K562 (cell line): Measurements from ENCODE around the gene SOS1. TPM values are rescaled to one million over a fixed set of nuclear protein-coding genes. Genes with fewer than 3 reads are reported as not detected.

Experiments used
- ARID1B ChIP-seq: fragments of 450-650 bp; IDR thresholded peaks from 2 replicates; pipeline ENCODE4 v1.6.1; 2016; ENCODE audit warnings: antibody characterized with exemption, mild to moderate bottlenecking, inconsistent platforms
- ATF7 ChIP-seq: fragments of 450-650 bp; IDR thresholded peaks from 2 replicates; pipeline ENCODE4 v1.7.1; 2014; ENCODE audit warnings: mild to moderate bottlenecking, moderate library complexity
- BRD4 ChIP-seq: fragments of 200-600 bp; sonication (generic); IDR thresholded peaks from 2 replicates; pipeline ENCODE4 v1.6.1; 2017; ENCODE audit warnings: inconsistent platforms
- BRD9 ChIP-seq: fragments of 450-650 bp; IDR thresholded peaks from 2 replicates; pipeline ENCODE4 v1.6.1; 2018; ENCODE audit warnings: low read depth; ENCODE audit not compliant: partially characterized antibody
- DACH1 ChIP-seq: fragments of 450-650 bp; IDR thresholded peaks from 2 replicates; pipeline ENCODE4 v1.6.1; 2018; ENCODE audit not compliant: partially characterized antibody
- DPF2 ChIP-seq: fragments of 450-650 bp; IDR thresholded peaks from 2 replicates; pipeline ENCODE4 v1.6.1; 2016
- FIP1L1 ChIP-seq: fragments of 200-400 bp; formaldehyde crosslinking; IDR thresholded peaks from 2 replicates; pipeline ENCODE4 v1.6.1; 2018; ENCODE audit warnings: mild to moderate bottlenecking, low read depth, low read length; ENCODE audit not compliant: poor library complexity, severe bottlenecking
- JUN ChIP-seq, 2 experiments: sonication (generic) in 1 of 2; formaldehyde crosslinking in 1 of 2; IDR thresholded peaks; 2 replicates each; pipeline versions ENCODE4 v1.6.1 to v1.8.0; 2012 to 2022; ENCODE audit warnings: borderline replicate concordance in 2 of 2, mild to moderate bottlenecking in 2 of 2, improper control_type of control experiment in 1 of 2, low read depth in 1 of 2, low read length in 1 of 2, missing genetic modification reagents in 1 of 2
- NFRKB ChIP-seq: fragments of 450-650 bp; IDR thresholded peaks from 2 replicates; pipeline ENCODE4 v1.6.1; 2016; ENCODE audit warnings: low read depth
- POLR3A ChIP-seq: IDR thresholded peaks from 2 replicates; pipeline ENCODE4 v1.6.1; 2011; ENCODE audit warnings: borderline replicate concordance, mild to moderate bottlenecking, moderate library complexity; ENCODE audit not compliant: insufficient read length, insufficient read depth; ENCODE audit errors: extremely low read depth
- RBM34 ChIP-seq: fragments of 200-400 bp; formaldehyde crosslinking; IDR thresholded peaks from 2 replicates; pipeline ENCODE4 v1.6.1; 2018; ENCODE audit warnings: low read length, borderline replicate concordance; ENCODE audit not compliant: insufficient read depth
- TCF7 ChIP-seq: sonication (generic); IDR thresholded peaks from 2 replicates; pipeline ENCODE4 v1.6.1; 2016; ENCODE audit warnings: antibody characterized with exemption, borderline replicate concordance
- THRAP3 ChIP-seq: fragments of 450-650 bp; IDR thresholded peaks from 2 replicates; pipeline ENCODE4 v1.6.1; 2016; ENCODE audit warnings: mild to moderate bottlenecking, inconsistent platforms, borderline replicate concordance
- TRIM28 ChIP-seq: fragments of 450-650 bp; IDR thresholded peaks from 2 replicates; pipeline ENCODE4 v1.6.1; 2017
- ZNF184 ChIP-seq: sonication (generic); formaldehyde crosslinking; IDR thresholded peaks from 2 replicates; pipeline ENCODE4 v1.5.0; 2020; ENCODE audit warnings: missing genetic modification reagents
- ZNF23 ChIP-seq: fragments of 250-450 bp; sonication (Bioruptor Pico); IDR thresholded peaks from 2 replicates; pipeline ENCODE4 v1.4.0; 2020; ENCODE audit warnings: mild to moderate bottlenecking
- polyA plus RNA-seq, 8 experiments: library from polyadenylated mRNA; depleted of rRNA in 4 of 8; stranded (reverse) in 5 of 8; unstranded in 3 of 8; fragments of >200 nt; fragmentation: Nextera tagmentation in 2 of 8; fragmentation: Illumina TruSeq in 1 of 8; extraction: Ambion mirVana in 2 of 8; extraction: Trizol in 1 of 8; gene quantifications; 2 replicates each; pipeline versions ENCODE4 v1.2.1 to v1.2.3, GENCODE V29; 2011 to 2014; ENCODE audit warnings: inconsistent platforms in 1 of 8, missing spikeins in 1 of 8
- total RNA-seq, 7 experiments: library from RNA; depleted of rRNA in 6 of 7; stranded (reverse); fragments of >200 nt in 6 of 7; fragmentation: Illumina TruSeq in 2 of 7; extraction: Trizol in 2 of 7; gene quantifications; 2 replicates each; pipeline versions ENCODE4 v1.2.1 to v1.2.3, GENCODE V29; 2011 to 2021; ENCODE audit warnings: low replicate concordance in 1 of 7
- TF ChIP-seq, protein P1 (sequence below): fragments of 450-650 bp; IDR thresholded peaks from one replicate; pipeline ENCODE4 v1.6.1; 2018; ENCODE audit warnings: mild to moderate bottlenecking, moderate library complexity; ENCODE audit not compliant: partially characterized antibody
- TF ChIP-seq, protein P2 (sequence below): fragments of 450-650 bp; IDR thresholded peaks from 2 replicates; pipeline ENCODE4 v1.6.1; 2017; ENCODE audit warnings: mild to moderate bottlenecking, moderate library complexity
- TF ChIP-seq, protein P3 (sequence below): sonication (generic); formaldehyde crosslinking; IDR thresholded peaks from 2 replicates; pipeline ENCODE4 v1.8.0; 2023; ENCODE audit warnings: mild to moderate bottlenecking, missing genetic modification reagents
- TF ChIP-seq, protein P4 (sequence below): fragments of 450-650 bp; IDR thresholded peaks from 2 replicates; pipeline ENCODE4 v1.6.1; 2016; ENCODE audit warnings: missing biosample characterization, missing genetic modification characterization
- TF ChIP-seq, protein P5 (sequence below): fragments of 250-450 bp; sonication (Bioruptor Pico); IDR thresholded peaks from 2 replicates; pipeline ENCODE4 v1.8.0; 2022; ENCODE audit warnings: moderate library complexity, mild to moderate bottlenecking, inconsistent platforms

The SOS1 gene
- total and polyA plus RNA-seq, 9 of the 15 experiments (the other 6 are each of a cell fraction or from before 2014, with no cell fraction given): 2.5 to 27.1 (median 16.3) TPM

DNA sequence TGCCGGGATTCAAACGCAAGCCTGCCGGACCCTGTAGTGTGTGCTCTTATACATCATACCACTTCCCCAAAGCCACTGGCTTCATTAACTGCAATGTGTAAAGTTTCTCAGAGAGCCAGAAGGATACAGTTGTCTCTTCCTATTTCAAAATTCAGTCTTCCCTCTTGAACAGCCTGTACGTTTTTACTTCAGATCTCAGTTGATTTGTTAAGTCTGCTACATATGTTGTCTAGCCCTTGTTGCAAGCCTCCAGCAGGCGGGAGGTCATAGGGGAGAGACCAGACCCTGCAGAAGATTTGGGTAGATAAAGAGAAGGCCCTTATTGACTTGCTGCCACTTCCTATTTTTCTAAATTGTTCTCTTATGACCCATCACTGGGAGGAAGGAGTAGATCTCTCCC is 174.9 kb downstream of the SOS1 start (continued):
- TF ChIP-seq FIP1L1: no peak
- no peak for TF ChIP-seq BRD9
- peak; percentile 69 for TF ChIP-seq ARID1B
- no peak for TF ChIP-seq JUN (IDR thresholded peaks at IDR 0.05; ENCODE audit: borderline replicate concordance, low read depth, low read length)
- no peak for TF ChIP-seq JUN (CRISPR knock-in tag; IDR thresholded peaks at IDR 0.05; ENCODE audit: borderline replicate concordance)
- no peak for TF ChIP-seq TCF7
- peak; percentile 28; the same call in 1 of the 2 replicates for TF ChIP-seq DPF2
- no peak for TF ChIP-seq POLR3A
- TF ChIP-seq, protein P1, sequence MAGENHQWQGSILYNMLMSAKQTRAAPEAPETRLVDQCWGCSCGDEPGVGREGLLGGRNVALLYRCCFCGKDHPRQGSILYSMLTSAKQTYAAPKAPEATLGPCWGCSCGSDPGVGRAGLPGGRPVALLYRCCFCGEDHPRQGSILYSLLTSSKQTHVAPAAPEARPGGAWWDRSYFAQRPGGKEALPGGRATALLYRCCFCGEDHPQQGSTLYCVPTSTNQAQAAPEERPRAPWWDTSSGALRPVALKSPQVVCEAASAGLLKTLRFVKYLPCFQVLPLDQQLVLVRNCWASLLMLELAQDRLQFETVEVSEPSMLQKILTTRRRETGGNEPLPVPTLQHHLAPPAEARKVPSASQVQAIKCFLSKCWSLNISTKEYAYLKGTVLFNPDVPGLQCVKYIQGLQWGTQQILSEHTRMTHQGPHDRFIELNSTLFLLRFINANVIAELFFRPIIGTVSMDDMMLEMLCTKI: no peak
- TF ChIP-seq, protein P2, sequence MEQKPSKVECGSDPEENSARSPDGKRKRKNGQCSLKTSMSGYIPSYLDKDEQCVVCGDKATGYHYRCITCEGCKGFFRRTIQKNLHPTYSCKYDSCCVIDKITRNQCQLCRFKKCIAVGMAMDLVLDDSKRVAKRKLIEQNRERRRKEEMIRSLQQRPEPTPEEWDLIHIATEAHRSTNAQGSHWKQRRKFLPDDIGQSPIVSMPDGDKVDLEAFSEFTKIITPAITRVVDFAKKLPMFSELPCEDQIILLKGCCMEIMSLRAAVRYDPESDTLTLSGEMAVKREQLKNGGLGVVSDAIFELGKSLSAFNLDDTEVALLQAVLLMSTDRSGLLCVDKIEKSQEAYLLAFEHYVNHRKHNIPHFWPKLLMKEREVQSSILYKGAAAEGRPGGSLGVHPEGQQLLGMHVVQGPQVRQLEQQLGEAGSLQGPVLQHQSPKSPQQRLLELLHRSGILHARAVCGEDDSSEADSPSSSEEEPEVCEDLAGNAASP: no peak
- no peak for TF ChIP-seq NFRKB
- no peak for TF ChIP-seq ATF7
- TF ChIP-seq, protein P3, sequence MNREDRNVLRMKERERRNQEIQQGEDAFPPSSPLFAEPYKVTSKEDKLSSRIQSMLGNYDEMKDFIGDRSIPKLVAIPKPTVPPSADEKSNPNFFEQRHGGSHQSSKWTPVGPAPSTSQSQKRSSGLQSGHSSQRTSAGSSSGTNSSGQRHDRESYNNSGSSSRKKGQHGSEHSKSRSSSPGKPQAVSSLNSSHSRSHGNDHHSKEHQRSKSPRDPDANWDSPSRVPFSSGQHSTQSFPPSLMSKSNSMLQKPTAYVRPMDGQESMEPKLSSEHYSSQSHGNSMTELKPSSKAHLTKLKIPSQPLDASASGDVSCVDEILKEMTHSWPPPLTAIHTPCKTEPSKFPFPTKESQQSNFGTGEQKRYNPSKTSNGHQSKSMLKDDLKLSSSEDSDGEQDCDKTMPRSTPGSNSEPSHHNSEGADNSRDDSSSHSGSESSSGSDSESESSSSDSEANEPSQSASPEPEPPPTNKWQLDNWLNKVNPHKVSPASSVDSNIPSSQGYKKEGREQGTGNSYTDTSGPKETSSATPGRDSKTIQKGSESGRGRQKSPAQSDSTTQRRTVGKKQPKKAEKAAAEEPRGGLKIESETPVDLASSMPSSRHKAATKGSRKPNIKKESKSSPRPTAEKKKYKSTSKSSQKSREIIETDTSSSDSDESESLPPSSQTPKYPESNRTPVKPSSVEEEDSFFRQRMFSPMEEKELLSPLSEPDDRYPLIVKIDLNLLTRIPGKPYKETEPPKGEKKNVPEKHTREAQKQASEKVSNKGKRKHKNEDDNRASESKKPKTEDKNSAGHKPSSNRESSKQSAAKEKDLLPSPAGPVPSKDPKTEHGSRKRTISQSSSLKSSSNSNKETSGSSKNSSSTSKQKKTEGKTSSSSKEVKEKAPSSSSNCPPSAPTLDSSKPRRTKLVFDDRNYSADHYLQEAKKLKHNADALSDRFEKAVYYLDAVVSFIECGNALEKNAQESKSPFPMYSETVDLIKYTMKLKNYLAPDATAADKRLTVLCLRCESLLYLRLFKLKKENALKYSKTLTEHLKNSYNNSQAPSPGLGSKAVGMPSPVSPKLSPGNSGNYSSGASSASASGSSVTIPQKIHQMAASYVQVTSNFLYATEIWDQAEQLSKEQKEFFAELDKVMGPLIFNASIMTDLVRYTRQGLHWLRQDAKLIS (CRISPR knock-in tag): no peak
- TF ChIP-seq BRD4: no peak
- TF ChIP-seq ZNF23: no peak
- no peak for TF ChIP-seq DACH1
- TF ChIP-seq RBM34: no peak
- TF ChIP-seq, protein P4, sequence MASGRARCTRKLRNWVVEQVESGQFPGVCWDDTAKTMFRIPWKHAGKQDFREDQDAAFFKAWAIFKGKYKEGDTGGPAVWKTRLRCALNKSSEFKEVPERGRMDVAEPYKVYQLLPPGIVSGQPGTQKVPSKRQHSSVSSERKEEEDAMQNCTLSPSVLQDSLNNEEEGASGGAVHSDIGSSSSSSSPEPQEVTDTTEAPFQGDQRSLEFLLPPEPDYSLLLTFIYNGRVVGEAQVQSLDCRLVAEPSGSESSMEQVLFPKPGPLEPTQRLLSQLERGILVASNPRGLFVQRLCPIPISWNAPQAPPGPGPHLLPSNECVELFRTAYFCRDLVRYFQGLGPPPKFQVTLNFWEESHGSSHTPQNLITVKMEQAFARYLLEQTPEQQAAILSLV (tag): no peak
- TF ChIP-seq, protein P5, sequence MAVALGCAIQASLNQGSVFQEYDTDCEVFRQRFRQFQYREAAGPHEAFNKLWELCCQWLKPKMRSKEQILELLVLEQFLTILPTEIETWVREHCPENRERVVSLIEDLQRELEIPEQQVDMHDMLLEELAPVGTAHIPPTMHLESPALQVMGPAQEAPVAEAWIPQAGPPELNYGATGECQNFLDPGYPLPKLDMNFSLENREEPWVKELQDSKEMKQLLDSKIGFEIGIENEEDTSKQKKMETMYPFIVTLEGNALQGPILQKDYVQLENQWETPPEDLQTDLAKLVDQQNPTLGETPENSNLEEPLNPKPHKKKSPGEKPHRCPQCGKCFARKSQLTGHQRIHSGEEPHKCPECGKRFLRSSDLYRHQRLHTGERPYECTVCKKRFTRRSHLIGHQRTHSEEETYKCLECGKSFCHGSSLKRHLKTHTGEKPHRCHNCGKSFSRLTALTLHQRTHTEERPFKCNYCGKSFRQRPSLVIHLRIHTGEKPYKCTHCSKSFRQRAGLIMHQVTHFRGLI (CRISPR knock-in tag): peak; percentile 42; the same call in 1 of the 2 replicates
- no peak for TF ChIP-seq THRAP3
- TF ChIP-seq TRIM28: no peak
- TF ChIP-seq ZNF184 (CRISPR knock-in tag): no peak
